WTC11 (cell line): ENCODE results near the gene GRM1. TPM values are rescaled to one million over a fixed set of nuclear protein-coding genes. Genes with fewer than 3 reads are reported as not detected.

ENCODE experiments used
- ATAC-seq: fragments of 200-7000 bp; cut with Tn5 transposase; 2 replicates; pipeline ENCODE4 v1.10.0; 2021; ENCODE audit warnings: mild to moderate bottlenecking, moderate library complexity
- CTCF ChIA-PET: fragments of 300-600 bp; sonication (Branson Sonifier 250); formaldehyde crosslinking; loops from one replicate; lab custom pipeline; 2021; ENCODE audit warnings: antibody characterized with exemption; lab: Charles Lee
- POLR2A ChIA-PET: fragments of 350-600 bp; sonication (Branson Sonifier 250); formaldehyde crosslinking; loops from one replicate; lab custom pipeline; 2021; ENCODE audit warnings: antibody characterized with exemption; lab: Charles Lee
- DNase-seq: peaks from one replicate; pipeline ENCODE4 v3.0.0; 2021; ENCODE audit warnings: low spot score
- H3K27ac Mint-ChIP-seq: 2 replicates; pipeline ENCODE4 v1.8.0; 2021; ENCODE audit warnings: mixed read lengths
- H3K27me3 Mint-ChIP-seq: 2 replicates; pipeline ENCODE4 v1.8.0; 2021; ENCODE audit warnings: low read depth, mild to moderate bottlenecking, moderate library complexity, mixed read lengths
- H3K36me3 Mint-ChIP-seq: 2 replicates; pipeline ENCODE4 v1.8.0; 2021; ENCODE audit warnings: mixed read lengths
- H3K4me1 Mint-ChIP-seq: 2 replicates; pipeline ENCODE4 v1.8.0; 2022; ENCODE audit warnings: mixed read lengths
- H3K4me3 Mint-ChIP-seq: 2 replicates; pipeline ENCODE4 v1.8.0; 2021; ENCODE audit warnings: mild to moderate bottlenecking, moderate library complexity, mixed read lengths
- H3K9me3 Mint-ChIP-seq: 2 replicates; pipeline ENCODE4 v1.8.0; 2021; ENCODE audit warnings: mixed read lengths
- ATF3 ChIP-seq: sonication (generic); formaldehyde crosslinking; conservative IDR thresholded peaks from 2 replicates; pipeline ENCODE4 v1.8.1; 2022; ENCODE audit warnings: mild to moderate bottlenecking, missing genetic modification reagents
- ATF6 ChIP-seq: sonication (generic); formaldehyde crosslinking; IDR thresholded peaks from 2 replicates; pipeline ENCODE4 v1.8.1; 2023; ENCODE audit warnings: mild to moderate bottlenecking, missing genetic modification reagents
- ELF4 ChIP-seq: sonication (generic); formaldehyde crosslinking; IDR thresholded peaks from 2 replicates; pipeline ENCODE4 v1.8.1; 2022; ENCODE audit warnings: low read depth, mild to moderate bottlenecking, moderate library complexity, missing genetic modification reagents
- ESRRA ChIP-seq: sonication (generic); formaldehyde crosslinking; IDR thresholded peaks from 2 replicates; pipeline ENCODE4 v1.8.1; 2022; ENCODE audit warnings: mild to moderate bottlenecking, missing genetic modification reagents, borderline replicate concordance
- FOXJ3 ChIP-seq: sonication (generic); formaldehyde crosslinking; IDR thresholded peaks from 2 replicates; pipeline ENCODE4 v1.9.0; 2021; ENCODE audit warnings: missing genetic modification reagents, mild to moderate bottlenecking, borderline replicate concordance
- FOXP1 ChIP-seq: sonication (generic); formaldehyde crosslinking; IDR thresholded peaks from 2 replicates; pipeline ENCODE4 v1.8.0; 2022; ENCODE audit warnings: missing genetic modification reagents, mild to moderate bottlenecking, moderate library complexity, borderline replicate concordance
- GRHL2 ChIP-seq: fragments of 250-450 bp; sonication (Bioruptor Pico); IDR thresholded peaks from 2 replicates; pipeline ENCODE4 v1.8.0; 2022; ENCODE audit warnings: mild to moderate bottlenecking, moderate library complexity; ENCODE audit not compliant: insufficient replicate concordance, severe bottlenecking
- HMGXB4 ChIP-seq: sonication (generic); formaldehyde crosslinking; IDR thresholded peaks from 2 replicates; pipeline ENCODE4 v1.8.1; 2023; ENCODE audit warnings: mild to moderate bottlenecking, moderate library complexity, missing genetic modification reagents
- IRF2 ChIP-seq: sonication (generic); formaldehyde crosslinking; IDR thresholded peaks from 2 replicates; pipeline ENCODE4 v1.8.0; 2022; ENCODE audit warnings: low read depth, missing genetic modification reagents, borderline replicate concordance
- KAT7 ChIP-seq: sonication (generic); formaldehyde crosslinking; IDR thresholded peaks from 2 replicates; pipeline ENCODE4 v1.8.1; 2023; ENCODE audit warnings: missing genetic modification reagents, mild to moderate bottlenecking, borderline replicate concordance
- PRDM15 ChIP-seq: sonication (generic); formaldehyde crosslinking; IDR thresholded peaks from 2 replicates; pipeline ENCODE4 v1.8.0; 2022; ENCODE audit warnings: missing genetic modification reagents
- PRRX2 ChIP-seq: fragments of 250-450 bp; sonication (Bioruptor Pico); IDR thresholded peaks from 2 replicates; pipeline ENCODE4 v1.8.0; 2021; ENCODE audit warnings: mild to moderate bottlenecking
- SOX15 ChIP-seq: fragments of 250-450 bp; sonication (Bioruptor Pico); IDR thresholded peaks from 2 replicates; pipeline ENCODE4 v1.9.0; 2021; ENCODE audit warnings: mild to moderate bottlenecking
- TEAD1 ChIP-seq: sonication (generic); formaldehyde crosslinking; IDR thresholded peaks from 2 replicates; pipeline ENCODE4 v1.8.0; 2022; ENCODE audit warnings: mild to moderate bottlenecking, missing genetic modification reagents
- TEAD4 ChIP-seq: sonication (generic); formaldehyde crosslinking; IDR thresholded peaks from 2 replicates; pipeline ENCODE4 v1.8.0; 2022; ENCODE audit warnings: mild to moderate bottlenecking, missing genetic modification reagents
- USF1 ChIP-seq: sonication (generic); formaldehyde crosslinking; IDR thresholded peaks from 2 replicates; pipeline ENCODE4 v1.8.0; 2022; ENCODE audit warnings: mild to moderate bottlenecking, missing genetic modification reagents
- ZBTB21 ChIP-seq: sonication (generic); formaldehyde crosslinking; IDR thresholded peaks from 2 replicates; pipeline ENCODE4 v1.8.1; 2023; ENCODE audit warnings: mild to moderate bottlenecking, missing genetic modification reagents, borderline replicate concordance
- ZBTB43 ChIP-seq: sonication (generic); formaldehyde crosslinking; IDR thresholded peaks from 2 replicates; pipeline ENCODE4 v1.8.1; 2023; ENCODE audit warnings: mild to moderate bottlenecking, missing genetic modification reagents
- ZNF232 ChIP-seq: sonication (generic); formaldehyde crosslinking; IDR thresholded peaks from 2 replicates; pipeline ENCODE4 v1.8.0; 2022; ENCODE audit warnings: mild to moderate bottlenecking, missing genetic modification reagents
- total RNA-seq: library from RNA; stranded (reverse); gene quantifications from 3 replicates; pipeline ENCODE4 v1.2.3, GENCODE V29; 2021

The GRM1 gene
- total RNA-seq, 1 experiment from 2014 or later: 0.46 TPM

GRCh38 chr6:146381486-146381885, 352.6 kb downstream of the GRM1 start:
- no peaks in the 10 kb centered on the region for H3K27me3 Mint-ChIP-seq
- TF ChIP-seq ZBTB43 (CRISPR knock-in tag) (no peak), GRHL2 (CRISPR knock-in tag) (no peak), IRF2 (CRISPR knock-in tag) (no peak), ATF6 (CRISPR knock-in tag) (no peak), SOX15 (CRISPR knock-in tag) (no peak), FOXJ3 (no peak), TEAD4 (CRISPR knock-in tag) (no peak), USF1 (CRISPR knock-in tag) (no peak), PRRX2 (CRISPR knock-in tag) (no peak), ZNF232 (CRISPR knock-in tag) (no peak), ESRRA (CRISPR knock-in tag) (no peak), PRDM15 (CRISPR knock-in tag) (no peak), KAT7 (CRISPR knock-in tag) (no peak), HMGXB4 (no peak), TEAD1 (CRISPR knock-in tag) (no peak), ATF3 (CRISPR knock-in tag) (no peak), ZBTB21 (CRISPR knock-in tag) (no peak), FOXP1 (CRISPR knock-in tag) (no peak), ELF4 (CRISPR knock-in tag) (no peak)
- TF ChIP-seq, all 79 proteins: peak for 0
- Mint-ChIP-seq H3K27ac (no peak overlapping the region), H3K4me1 (no peaks in the 10 kb centered on the region), H3K36me3 (peaks cover 5% of the 10 kb centered on the region; the same call in 1 of the 2 replicates), H3K9me3 (peaks cover 19% of the 10 kb centered on the region), H3K4me3 (no peak overlapping the region)
- ChIA-PET POLR2A (no interaction called here), CTCF (no interaction called here)
- DNase-seq (no peak), ATAC-seq (peak; percentile 64)
